HG03378 (cell line): ENCODE results near the gene TADA2B.
A peak's percentile ranks its signal among the peaks of the same experiment; 100 is the strongest.
"Not testable (repeated sequence)": the region's sequence is repeated elsewhere in the genome, so short reads cannot be mapped to it uniquely, and the experiment has no call there.

Experiments
- ATAC-seq: cut with Tn5 transposase; IDR thresholded peaks from one replicate; pipeline ENCODE4 v1.9.1; 2021; ENCODE audit warnings: mild to moderate bottlenecking, moderate library complexity; ENCODE audit not compliant: unreplicated experiment

TADA2B gene

DNA sequence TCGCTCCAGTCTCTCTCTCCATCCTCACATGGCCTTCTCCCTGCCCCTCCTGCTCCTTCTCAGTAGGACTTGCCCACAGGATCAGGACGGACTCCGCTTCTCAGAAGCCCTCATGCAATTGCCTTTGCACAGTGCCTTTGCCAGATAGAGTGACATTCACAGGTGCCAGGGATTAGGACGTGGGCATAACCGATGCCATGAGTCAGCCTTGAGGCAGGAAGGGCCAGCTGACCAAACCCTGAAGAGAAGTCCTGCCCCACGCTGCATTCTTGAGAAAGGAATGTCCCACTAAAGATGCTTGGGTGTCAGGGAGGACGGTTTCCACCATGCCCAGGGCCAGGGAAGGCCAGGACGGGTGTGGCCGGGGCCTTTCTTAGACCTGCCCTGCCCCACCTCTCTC, 31.3 kb downstream of the TADA2B start:
- ATAC-seq = no peak

DNA sequence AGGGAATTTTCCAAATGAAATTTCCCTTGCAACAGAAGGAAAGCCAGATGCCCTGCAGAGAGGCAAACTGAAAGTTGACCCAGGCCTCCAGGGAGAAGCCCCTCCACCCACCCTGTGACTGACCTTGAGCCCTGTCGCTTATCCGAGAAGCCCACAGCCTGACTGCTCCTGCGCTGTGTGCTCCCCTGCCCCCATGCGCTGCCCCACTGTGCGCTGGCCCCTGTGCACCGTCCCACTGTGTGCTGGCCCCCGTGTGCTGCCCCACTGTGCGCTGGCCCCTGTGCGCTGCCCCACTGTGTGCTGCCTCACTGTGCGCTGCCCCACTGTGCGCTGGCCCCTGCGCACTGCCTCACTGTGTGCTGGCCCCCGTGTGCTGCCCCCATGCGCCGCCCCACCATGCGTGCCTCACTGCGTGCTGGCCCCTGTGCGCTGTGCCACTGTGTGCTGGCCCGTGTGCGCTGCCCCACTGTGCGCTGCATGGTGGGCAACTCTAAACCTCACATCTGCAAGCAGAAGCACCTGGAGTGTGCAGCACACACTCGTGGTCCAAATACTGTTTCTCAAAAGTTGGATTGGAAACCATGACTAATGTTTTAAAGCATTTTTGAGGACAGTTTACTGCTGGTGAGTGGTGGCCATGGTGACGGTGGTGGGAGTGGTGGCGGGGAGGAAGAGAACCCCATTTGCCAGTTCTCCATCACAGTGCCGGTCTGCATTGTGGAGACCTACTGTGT, 33.0 kb downstream of the TADA2B start:
- ATAC-seq = no peak

DNA sequence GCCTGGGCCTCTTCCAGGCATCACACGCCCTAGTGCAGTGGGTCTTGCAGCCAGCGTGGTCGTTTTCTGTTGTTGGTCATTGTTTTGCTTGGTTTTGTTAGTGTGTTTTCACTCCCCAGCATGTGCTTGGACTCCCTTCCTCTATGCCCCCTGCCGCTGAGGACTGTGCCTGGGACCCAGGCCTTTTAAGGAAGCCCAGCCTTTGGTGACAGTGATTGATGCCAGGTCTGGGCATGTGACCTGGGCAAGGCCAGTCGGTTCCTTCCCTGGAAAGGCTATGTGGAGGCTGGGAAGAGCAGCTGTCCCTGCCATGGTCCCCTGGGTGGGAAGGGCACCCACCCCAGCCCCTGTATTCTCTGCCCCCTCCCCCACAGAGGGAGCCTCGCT, 33.5 kb downstream of the TADA2B start:
- no peak for ATAC-seq

DNA sequence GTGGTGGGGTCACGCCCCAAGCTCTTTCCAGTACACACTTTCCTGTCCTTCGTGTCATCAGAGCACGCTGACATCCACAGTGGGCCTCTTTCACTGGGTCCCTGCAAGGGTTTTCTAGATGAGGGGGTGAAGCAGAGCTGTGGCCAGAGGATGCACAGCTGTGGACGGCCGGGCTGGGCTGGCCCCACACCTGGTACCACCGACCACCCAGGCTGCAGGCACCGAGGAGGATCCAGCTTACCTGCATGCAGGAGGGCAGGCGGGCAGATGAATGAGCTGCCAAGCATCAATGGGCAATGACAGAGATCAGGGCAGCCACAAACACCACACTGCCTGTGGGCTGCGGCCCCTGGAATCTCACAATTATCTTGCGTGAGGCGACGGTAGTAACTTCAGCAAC, 34.2 kb downstream of the TADA2B start:
- no peak for ATAC-seq

DNA sequence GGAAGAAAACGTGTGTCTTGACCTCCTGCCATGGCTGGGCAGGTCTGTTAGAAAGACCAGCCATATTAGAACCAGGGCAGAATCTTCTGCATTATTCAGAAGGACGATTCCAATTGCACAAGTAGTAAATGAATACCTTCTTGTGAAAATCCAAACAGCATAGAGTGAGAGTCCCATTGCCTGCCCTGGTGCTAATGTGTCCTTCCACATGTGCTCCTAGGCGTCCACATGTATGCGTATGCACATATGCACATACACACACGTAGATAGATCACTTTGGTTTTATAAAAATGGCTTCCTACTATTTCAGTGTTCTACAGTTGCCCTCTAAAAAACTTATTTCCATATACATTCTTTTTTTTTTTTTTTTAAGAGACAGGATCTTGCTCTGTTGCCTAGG, 34.9 kb downstream of the TADA2B start:
- no peak for ATAC-seq

DNA sequence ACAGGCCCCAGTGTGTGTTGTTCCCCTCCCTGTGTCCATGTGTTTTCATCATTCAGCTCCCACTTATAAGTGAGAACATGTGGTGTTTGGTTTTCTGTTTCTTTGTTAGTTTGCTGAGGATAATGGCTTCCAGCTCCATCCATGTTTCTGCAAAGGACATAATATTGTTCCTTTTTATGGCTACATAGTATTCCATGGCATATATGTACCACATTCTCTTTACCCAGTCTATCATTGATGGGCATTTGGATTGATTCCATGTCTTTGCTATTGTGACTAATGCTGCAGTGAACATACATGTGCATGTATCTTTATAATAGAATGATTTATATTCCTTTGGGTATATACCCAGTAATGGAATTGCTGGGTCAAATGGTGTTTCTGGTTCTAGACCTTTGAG, 36.3 kb downstream of the TADA2B start:
- ATAC-seq = not testable (repeated sequence)

DNA sequence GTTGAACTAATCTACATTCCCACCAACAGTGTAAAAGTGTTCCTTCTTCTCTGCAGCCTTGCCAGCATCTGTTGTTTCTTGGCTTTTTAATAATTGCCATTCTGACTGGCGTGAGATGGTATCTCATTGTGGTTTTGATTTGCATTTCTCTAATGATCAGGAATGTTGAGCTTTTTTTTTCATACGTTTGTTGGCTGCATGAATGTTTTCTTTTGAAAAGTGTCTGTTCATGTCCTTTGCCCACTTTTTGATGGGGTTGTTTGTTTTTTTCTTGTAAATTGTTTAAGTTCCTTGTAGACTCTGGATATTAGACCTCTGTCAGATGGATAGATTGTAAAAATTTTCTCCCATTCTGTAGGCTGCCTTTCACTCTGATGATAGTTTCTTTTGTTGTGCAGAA, 36.7 kb downstream of the TADA2B start:
- ATAC-seq = not testable (repeated sequence)

DNA sequence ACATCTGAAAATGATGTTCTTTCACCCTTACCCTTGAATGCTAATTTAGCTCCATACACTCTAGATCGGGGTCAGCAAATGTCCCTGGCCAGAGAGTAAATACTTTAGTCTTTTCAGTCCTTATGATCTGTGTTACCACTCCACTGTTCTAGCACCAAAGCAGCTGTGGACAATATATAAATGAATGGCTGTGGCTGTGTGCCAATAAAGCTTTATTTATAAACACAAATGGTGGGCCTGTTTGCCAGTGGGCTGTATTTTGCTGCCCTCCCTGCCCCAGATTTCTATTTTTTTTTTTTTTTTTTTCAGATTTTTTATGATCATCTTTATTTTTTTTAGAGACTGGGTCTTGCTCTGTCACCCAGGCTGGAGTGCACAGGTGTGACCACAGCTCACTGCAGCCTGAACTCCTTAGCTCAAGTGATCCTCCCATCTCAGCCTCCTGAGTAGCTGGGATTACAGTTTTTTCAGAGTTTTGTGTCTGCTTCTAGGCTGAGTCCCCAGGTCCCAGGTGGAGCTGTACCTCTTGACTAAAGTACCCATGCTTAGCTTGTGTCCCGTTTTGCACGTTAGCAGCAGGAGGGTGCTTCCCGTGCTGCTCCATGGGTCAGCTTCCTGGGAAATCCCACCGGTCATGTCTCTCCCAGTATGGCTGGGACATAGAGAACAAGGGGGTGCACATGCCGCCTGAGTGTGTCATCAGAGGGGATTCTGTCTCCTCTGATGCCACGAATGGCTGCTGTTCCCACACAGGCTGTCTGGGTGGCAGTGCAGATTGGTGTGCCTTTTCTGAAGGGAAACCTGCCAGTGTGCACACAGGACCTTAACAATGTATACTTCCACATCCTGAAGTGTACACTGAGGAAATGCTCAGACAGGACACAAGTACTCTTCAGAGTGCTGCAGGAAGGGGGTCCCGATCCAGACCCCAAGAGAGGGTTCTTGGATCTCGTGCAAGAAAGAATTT, 40.7 kb downstream of the TADA2B start:
- ATAC-seq = no peak

DNA sequence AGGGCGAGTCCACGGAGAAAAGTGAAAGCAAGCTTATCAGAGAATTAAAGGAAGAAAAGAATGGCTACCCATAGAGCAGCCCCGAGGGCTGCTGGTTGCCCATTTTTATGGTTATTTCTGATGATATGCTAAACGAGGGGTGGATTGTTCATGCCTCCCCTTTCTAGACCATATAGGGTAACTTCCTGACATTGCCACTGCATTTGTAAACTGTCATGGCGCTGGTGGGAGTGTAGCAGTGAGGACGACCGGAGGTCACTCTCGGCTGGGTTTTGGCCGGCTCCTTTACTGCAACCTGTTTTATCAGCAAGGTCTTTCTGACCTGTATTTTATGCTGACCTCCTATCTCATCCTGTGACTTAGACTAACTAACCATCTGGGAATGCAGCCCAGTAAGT, 41.4 kb downstream of the TADA2B start:
- not testable (repeated sequence) for ATAC-seq

DNA sequence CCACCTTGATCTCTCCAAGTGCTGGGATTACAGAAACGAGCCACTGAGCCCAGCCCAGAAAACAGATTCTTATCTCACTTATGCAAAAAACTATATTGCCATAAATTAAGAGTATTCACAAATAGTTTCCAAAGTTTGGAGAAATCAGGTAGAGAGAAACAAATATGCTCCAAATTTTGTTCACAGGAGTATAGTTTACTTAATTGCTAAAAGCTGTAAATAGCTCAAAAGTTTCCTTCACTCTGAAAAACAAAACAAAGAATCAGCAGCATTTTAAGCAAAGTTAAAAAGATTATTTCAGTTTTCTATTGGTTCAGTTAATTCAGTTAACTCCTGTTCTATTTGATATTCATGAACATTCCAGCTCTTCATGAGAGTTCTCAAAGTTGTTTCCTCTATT, 43.2 kb downstream of the TADA2B start:
- no peak for ATAC-seq

DNA sequence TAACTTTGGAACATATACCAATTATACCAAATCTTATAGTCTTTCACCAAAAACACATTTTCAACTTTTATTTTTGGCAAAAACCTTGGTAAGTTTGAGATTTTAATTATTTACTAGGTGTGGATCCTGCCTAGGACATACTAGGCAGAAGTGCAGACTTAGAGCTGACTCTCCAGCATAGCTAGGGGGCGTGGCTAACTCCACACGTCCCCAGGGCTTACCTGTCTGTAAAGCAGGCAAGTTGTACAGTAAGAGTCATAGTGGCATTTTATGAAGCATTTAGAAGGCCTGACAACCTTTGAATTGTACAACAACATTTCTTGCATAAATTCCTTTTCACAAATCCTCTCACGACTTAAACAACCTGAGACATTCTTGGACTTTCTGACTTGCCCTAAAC, 43.9 kb downstream of the TADA2B start:
- no peak for ATAC-seq

DNA sequence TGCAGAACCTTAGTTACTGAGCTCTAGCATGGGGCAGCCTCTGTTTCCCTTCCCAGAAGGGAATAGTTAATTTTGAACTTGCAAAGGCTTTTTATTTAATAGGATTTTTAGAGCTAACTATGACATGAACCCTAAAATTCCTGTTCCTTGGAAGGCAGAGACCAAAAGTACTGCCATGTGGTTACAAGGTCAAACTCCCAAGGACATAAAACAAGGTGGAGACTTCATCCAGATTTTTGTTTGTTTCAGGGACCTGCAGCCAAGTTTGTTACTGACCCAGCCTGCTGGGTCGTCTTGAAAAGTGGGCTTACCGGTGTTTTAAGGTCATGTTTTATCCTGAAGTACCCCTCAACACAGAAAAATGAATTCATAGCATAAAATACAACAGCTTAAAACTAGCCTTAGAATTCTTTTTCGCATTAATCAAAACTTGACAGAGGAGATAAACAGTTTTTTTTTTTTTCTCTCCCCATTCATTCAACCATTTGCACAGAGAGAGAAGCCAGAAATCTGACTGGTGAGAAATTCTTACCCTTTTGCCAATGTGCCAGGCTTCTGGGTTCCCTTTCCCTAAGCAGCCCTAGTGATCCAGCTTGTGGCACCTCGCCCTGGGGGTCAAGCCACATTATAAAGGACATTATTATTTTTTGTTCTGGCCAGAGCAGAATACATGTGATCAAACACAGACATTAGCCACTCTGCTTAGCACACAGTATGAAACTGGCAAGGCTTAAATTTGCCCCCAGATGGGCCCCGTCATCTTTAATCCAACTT, 46.2 kb downstream of the TADA2B start:
- no peak for ATAC-seq

DNA sequence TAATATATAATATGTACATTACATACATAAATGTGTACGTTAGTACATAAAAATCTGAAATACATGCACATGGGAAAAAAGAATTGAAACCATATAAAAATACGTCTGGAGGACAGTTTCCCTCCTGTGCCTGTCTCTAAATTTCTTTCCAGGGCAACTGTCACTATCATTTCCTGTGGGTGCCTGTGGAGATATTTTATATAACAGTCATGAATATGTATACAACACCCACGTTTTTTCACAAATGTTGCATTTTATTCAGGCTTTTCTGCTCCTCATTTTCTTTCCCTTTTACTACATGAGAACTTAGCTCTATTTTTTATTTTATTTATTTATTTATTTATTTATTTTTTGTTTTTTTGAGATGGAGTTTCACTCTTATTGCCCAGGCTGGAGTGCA, 48.9 kb downstream of the TADA2B start:
- no peak for ATAC-seq

DNA sequence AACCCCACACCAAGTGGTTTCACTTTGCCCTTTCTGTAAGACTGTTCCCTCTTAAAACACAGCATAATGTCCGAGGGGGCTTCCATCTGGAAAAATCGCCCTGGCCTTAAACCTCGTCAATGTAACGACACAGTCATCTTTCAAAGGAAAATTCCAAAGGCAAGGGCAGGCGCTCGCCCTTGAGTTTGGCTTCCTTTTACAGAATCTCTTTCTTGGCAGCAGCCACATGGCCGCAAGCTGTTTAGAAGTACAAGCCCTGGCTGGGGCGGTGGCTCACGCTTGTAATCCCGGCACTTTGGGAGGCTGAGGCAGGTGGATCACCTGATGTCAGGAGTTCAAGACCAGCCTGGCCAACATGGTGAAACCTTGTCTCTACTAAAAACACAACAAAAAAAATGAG, 51.7 kb downstream of the TADA2B start:
- ATAC-seq = no peak

DNA sequence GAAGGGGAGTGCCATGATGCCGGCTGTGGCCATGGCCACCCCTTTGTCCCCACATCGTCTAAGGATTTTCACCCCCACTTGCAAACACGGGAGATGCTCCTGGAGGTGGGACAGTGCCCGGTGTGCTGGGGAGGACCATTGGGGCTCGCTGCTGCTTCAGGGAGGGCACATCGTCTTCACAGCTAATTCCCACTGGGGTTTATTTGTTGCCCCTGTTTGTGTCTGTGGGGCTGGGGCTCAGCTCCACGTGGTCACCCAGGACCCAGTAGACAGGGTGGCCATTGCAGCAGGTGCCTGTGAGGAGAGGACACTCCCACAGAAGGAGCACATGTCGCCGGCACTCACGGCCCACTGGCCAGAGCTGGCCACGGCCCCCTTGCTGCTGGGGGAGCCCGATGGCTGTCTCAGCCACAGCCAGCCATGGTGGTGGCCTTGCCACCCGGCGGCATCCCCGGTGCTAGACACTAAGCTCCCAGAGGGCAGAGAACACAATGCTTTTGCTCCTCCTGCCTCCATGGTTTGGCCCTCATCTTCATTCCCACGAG, 52.5 kb downstream of the TADA2B start:
- ATAC-seq = no peak

DNA sequence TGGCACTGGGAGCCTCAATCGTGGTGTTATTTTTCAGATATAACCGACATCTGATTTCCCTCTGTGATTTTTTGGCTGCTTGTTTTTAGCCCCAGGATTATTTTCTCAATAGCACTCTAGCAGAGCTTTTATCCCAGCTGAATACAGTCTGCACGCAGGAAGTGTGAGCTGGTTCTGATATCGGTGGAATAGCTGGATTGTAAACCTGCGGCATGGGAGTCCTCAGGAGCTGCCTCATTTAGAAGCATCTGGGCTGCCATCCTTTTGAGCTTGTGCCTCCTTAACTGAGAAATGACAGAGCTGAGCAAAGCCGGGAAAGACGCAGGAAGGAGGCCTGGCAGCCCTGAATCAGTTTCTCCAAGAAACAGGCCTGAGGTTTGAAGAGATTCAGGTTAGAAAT, 53.1 kb downstream of the TADA2B start:
- ATAC-seq = no peak

DNA sequence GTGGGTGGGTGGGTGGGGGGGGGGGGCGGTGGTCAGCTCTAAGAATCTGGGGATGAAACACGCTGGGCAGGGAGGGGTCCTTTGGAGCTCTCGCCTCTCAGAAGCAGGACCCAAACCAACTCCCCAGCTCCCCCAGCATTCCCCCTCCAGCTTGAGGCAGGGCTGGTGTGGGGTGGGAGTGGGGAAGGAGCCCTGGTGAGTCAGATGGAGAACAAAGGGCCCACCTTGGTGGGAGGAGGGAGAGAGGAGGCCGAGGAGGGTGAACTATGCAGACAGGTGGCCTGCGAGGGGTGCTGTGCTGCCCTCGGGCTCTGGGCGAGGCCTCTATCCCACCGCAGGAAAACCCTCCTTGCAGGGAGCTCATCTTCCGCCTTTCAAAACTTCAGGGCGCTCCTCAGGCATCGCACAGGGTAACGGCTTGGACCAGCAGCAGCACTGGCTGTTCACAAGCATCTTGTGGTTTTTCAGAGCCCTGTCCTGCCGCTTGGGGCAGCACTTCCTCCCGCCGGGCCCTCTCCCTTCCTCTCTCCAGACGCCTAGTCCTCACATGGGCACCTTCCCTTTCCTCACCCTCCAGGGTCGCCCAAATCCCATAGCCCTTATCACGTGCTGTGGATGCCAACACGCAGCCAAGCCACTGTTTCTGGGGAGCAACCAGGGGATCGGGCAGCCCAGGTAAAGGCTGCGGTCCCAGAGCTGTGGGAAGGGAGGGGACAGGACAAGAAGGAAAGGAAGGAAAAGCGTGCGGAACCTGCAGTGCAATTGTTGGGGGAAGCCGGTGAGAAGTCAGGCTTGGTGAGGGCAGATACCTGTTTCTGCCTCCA, 58.7 kb downstream of the TADA2B start:
- peak; percentile 76 for ATAC-seq

DNA sequence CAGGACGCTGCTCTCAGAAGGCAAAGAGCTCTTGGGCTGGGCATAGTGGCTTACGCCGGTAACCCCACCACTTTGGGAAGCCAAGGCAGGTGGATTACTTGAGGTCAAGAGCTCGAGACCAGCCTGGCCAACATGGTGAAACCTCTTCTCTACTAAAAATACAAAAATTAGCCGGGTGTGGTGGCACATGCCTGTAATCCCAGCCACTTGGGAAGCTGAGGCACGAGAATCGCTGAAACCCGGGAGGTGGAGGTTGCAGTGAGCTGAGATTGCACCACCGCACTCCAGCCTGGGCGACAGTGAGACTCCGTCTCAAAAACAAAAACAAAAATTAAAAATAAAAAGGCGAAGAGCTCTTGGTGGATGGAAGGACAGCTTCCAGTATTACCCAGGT, 59.3 kb downstream of the TADA2B start:
- ATAC-seq = not testable (repeated sequence)

DNA sequence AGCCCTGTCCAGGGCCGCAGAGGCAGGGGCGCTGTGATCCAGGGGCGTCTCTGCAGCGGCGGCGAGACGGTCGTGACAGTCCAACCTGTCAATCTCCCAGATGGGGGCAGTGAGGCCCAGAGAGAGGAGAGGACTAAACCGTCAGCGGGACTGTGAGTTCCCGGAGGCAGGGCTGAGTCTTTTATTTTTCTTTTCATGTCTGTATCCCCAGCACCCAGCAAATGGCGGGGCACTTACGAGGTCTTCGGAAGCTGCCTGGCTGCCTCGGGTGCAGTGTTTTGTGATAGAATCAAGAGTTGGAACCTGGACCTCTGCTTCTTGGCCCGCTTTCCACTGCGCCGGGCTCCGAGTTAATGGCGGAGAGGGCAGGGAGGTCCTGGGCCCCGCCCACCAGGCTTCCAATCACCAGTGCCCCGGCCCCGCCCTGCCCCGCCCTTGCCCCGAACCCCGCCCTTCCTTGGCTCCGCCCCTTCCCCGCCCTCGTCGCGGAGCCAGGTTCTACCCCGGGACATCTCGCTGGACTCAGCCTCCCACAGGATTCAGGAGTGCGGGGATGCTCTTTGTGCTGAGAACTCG, 59.9 kb downstream of the TADA2B start:
- ATAC-seq = peak; percentile 63
